H9 (cell line): ENCODE results near the gene MTFMT. TPM values are rescaled to one million over a fixed set of nuclear protein-coding genes. Genes with fewer than 3 reads are reported as not detected.

Experiments
- DNase-seq: peaks from one replicate; pipeline ENCODE4 v3.0.0-alpha.2; 2017
- H2AFZ ChIP-seq: one replicate; pipeline ENCODE4 v1.6.1; 2013; ENCODE audit warnings: mild to moderate bottlenecking, low read length, control low read depth, moderate library complexity
- H2AK5ac ChIP-seq: 2 replicates; pipeline ENCODE4 v1.6.1; 2013; ENCODE audit warnings: low read length, control low read depth, mixed read lengths; ENCODE audit not compliant: insufficient read length
- H2BK120ac ChIP-seq: one replicate; pipeline ENCODE4 v1.6.1; 2013; ENCODE audit warnings: low read depth, mild to moderate bottlenecking, low read length, control low read depth, inconsistent platforms; ENCODE audit not compliant: poor library complexity, severe bottlenecking
- H2BK12ac ChIP-seq: 2 replicates; pipeline ENCODE4 v1.6.1; 2013; ENCODE audit warnings: low read length, control low read depth, mixed read lengths, low read depth; ENCODE audit not compliant: insufficient read length
- H2BK15ac ChIP-seq: 2 replicates; pipeline ENCODE4 v1.6.1; 2013; ENCODE audit warnings: low read depth, low read length, control low read depth
- H2BK20ac ChIP-seq: one replicate; pipeline ENCODE4 v1.6.1; 2013; ENCODE audit warnings: low read depth, mild to moderate bottlenecking, low read length, control low read depth, inconsistent platforms; ENCODE audit not compliant: poor library complexity, severe bottlenecking
- H2BK5ac ChIP-seq: 2 replicates; pipeline ENCODE4 v1.6.1; 2013; ENCODE audit warnings: low read length, control low read depth, mixed read lengths; ENCODE audit not compliant: insufficient read length
- H3K14ac ChIP-seq: 2 replicates; pipeline ENCODE4 v1.6.1; 2013; ENCODE audit warnings: low read length, control low read depth; ENCODE audit not compliant: insufficient read depth
- H3K18ac ChIP-seq: 2 replicates; pipeline ENCODE4 v1.6.1; 2013; ENCODE audit warnings: low read depth, mild to moderate bottlenecking, mixed read lengths, low read length, control low read depth; ENCODE audit not compliant: insufficient read length
- H3K23ac ChIP-seq: 2 replicates; pipeline ENCODE4 v1.6.1; 2013; ENCODE audit warnings: low read length, control low read depth, mixed read lengths, low read depth; ENCODE audit not compliant: insufficient read length
- H3K23me2 ChIP-seq: 2 replicates; pipeline ENCODE4 v1.6.1; 2013; ENCODE audit warnings: low read depth, mild to moderate bottlenecking, mixed read lengths, low read length, control low read depth; ENCODE audit not compliant: insufficient read length, poor library complexity, severe bottlenecking
- H3K27ac ChIP-seq: 2 replicates; pipeline ENCODE4 v1.5.1; 2013; ENCODE audit warnings: low read length, control low read depth, mixed read lengths, low read depth; ENCODE audit not compliant: insufficient read length
- H3K27me3 ChIP-seq: 2 replicates; pipeline ENCODE4 v1.6.1; 2013; ENCODE audit warnings: low read length, control low read depth, inconsistent platforms; ENCODE audit not compliant: insufficient read depth
- H3K4ac ChIP-seq: 2 replicates; pipeline ENCODE4 v1.6.1; 2013; ENCODE audit warnings: low read depth, mild to moderate bottlenecking, control low read depth, inconsistent platforms, low read length, moderate library complexity
- H3K4me1 ChIP-seq: 2 replicates; pipeline ENCODE4 v1.6.1; 2013; ENCODE audit warnings: low read length, control low read depth, inconsistent platforms; ENCODE audit not compliant: insufficient read depth
- H3K4me2 ChIP-seq: 2 replicates; pipeline ENCODE4 v1.6.1; 2013; ENCODE audit warnings: low read length, control low read depth, mixed read lengths; ENCODE audit not compliant: insufficient read length, insufficient read depth
- H3K56ac ChIP-seq: 2 replicates; pipeline ENCODE4 v1.6.1; 2013; ENCODE audit warnings: low read depth, mild to moderate bottlenecking, mixed read lengths, low read length, control low read depth; ENCODE audit not compliant: insufficient read length
- H3K79me1 ChIP-seq: 2 replicates; pipeline ENCODE4 v1.6.1; 2013; ENCODE audit warnings: low read depth, mild to moderate bottlenecking, moderate library complexity, low read length, control low read depth, inconsistent platforms; ENCODE audit not compliant: insufficient read depth, poor library complexity, severe bottlenecking
- H3K79me2 ChIP-seq: 2 replicates; pipeline ENCODE4 v1.6.1; 2013; ENCODE audit warnings: low read length, control low read depth, inconsistent platforms; ENCODE audit not compliant: insufficient read depth
- H3K9ac ChIP-seq: 2 replicates; pipeline ENCODE4 v1.6.1; 2013; ENCODE audit warnings: low read length, control low read depth, mixed read lengths; ENCODE audit not compliant: insufficient read length; ENCODE audit errors: extremely low read depth
- H3K9me3 ChIP-seq: one replicate; pipeline ENCODE4 v1.6.1; 2013; ENCODE audit warnings: low read depth, low read length, inconsistent platforms; ENCODE audit not compliant: control insufficient read depth
- H3T11ph ChIP-seq: one replicate; pipeline ENCODE4 v1.6.1; 2013; ENCODE audit warnings: mild to moderate bottlenecking, low read length, control low read depth, inconsistent platforms
- H4K20me1 ChIP-seq: one replicate; pipeline ENCODE4 v1.6.1; 2013; ENCODE audit not compliant: control insufficient read depth, insufficient read length, insufficient read depth
- H4K5ac ChIP-seq: 2 replicates; pipeline ENCODE4 v1.6.1; 2013; ENCODE audit warnings: low read depth, mild to moderate bottlenecking, mixed read lengths, low read length, control low read depth; ENCODE audit not compliant: insufficient read length
- H4K8ac ChIP-seq: replicated peaks from 2 replicates; pipeline ENCODE4 v1.6.1; 2013; ENCODE audit warnings: low read length, control low read depth, mixed read lengths, low read depth; ENCODE audit not compliant: insufficient read length
- H4K91ac ChIP-seq: 2 replicates; pipeline ENCODE4 v1.6.1; 2013; ENCODE audit warnings: low read depth, mild to moderate bottlenecking, moderate library complexity, mixed read lengths, low read length, control low read depth; ENCODE audit not compliant: insufficient read length
- H3K27ac Mint-ChIP-seq, 3 experiments: 2 replicates in 2 of 3; 3 replicates in 1 of 3; pipeline ENCODE4 v1.8.0; 2020 to 2021; ENCODE audit warnings: mixed read lengths in 3 of 3, mild to moderate bottlenecking in 1 of 3, moderate library complexity in 1 of 3
- H3K27me3 Mint-ChIP-seq: 2 replicates; pipeline ENCODE4 v1.8.0; 2021; ENCODE audit warnings: low read depth, mild to moderate bottlenecking, moderate library complexity, mixed read lengths
- H3K36me3 Mint-ChIP-seq, 3 experiments: 2 replicates in 2 of 3; 3 replicates in 1 of 3; pipeline ENCODE4 v1.8.0; 2020 to 2021; ENCODE audit warnings: low read depth in 3 of 3, mixed read lengths in 3 of 3; ENCODE audit not compliant: insufficient read depth in 1 of 3
- H3K4me1 Mint-ChIP-seq, 2 experiments: 2 replicates each; pipeline ENCODE4 v1.8.0; 2020; ENCODE audit warnings: mixed read lengths in 2 of 2
- H3K4me3 Mint-ChIP-seq, 2 experiments: 2 replicates in 1 of 2; 3 replicates in 1 of 2; pipeline ENCODE4 v1.8.0; 2020 to 2021; ENCODE audit warnings: mild to moderate bottlenecking in 2 of 2, mixed read lengths in 2 of 2, moderate library complexity in 1 of 2
- H3K9me3 Mint-ChIP-seq, 2 experiments: 2 replicates in 1 of 2; 3 replicates in 1 of 2; pipeline ENCODE4 v1.8.0; 2020; ENCODE audit warnings: mild to moderate bottlenecking in 2 of 2, mixed read lengths in 2 of 2, moderate library complexity in 1 of 2
- WGBS: extraction: QIAGEN DNeasy Blood & Tissue Kit; methylation state at CpG from one replicate; pipeline ENCODE4 v1.1.7; 2013; ENCODE audit warnings: missing lambda C conversion rate, low lambda C conversion rate, mixed read lengths; ENCODE audit not compliant: insufficient read length; ENCODE audit errors: extremely low coverage; 5-methylcytosine and 5-hydroxymethylcytosine counted together
- total RNA-seq: library from RNA; stranded (reverse); gene quantifications from 2 replicates; pipeline ENCODE4 v1.2.1, GENCODE V29; 2021
- TF ChIP-seq, protein P1 (sequence below): fragments of 200-600 bp; sonication (generic); conservative IDR thresholded peaks from 3 replicates; pipeline ENCODE4 v1.8.0; 2021; ENCODE audit warnings: antibody characterized with exemption, mild to moderate bottlenecking

The MTFMT gene
- total RNA-seq, 1 experiment from 2014 or later, result 16.0 TPM

GRCh38 chr15:65059369-65059750 is 29.9 kb upstream of the MTFMT start:
- no CpG with 5 or more reads among the region's 3 CpGs for WGBS
- no peak overlapping the region for H3K56ac ChIP-seq
- H3K23ac ChIP-seq, result no peak overlapping the region
- no peaks in the 10 kb centered on the region for H3K9me3 ChIP-seq
- H3K27ac ChIP-seq, result no peak overlapping the region
- no peaks in the 10 kb centered on the region for H3K27me3 ChIP-seq
- no peak overlapping the region for H2BK12ac ChIP-seq
- H3T11ph ChIP-seq, result no peak overlapping the region
- DNase-seq, result no peak
- H3K9ac ChIP-seq, result no peak overlapping the region
- H3K4me1 ChIP-seq, result no peaks in the 10 kb centered on the region
- no peak overlapping the region for H3K4me3 Mint-ChIP-seq
- H3K79me1 ChIP-seq, result no peaks in the 10 kb centered on the region
- no peak overlapping the region for H2BK20ac ChIP-seq
- H2AK5ac ChIP-seq, result no peak overlapping the region
- H4K5ac ChIP-seq, result no peak overlapping the region
- H3K18ac ChIP-seq, result no peak overlapping the region
- no peaks in the 10 kb centered on the region for H3K27me3 Mint-ChIP-seq
- no peak overlapping the region for H3K4ac ChIP-seq
- no peak overlapping the region for H4K91ac ChIP-seq
- H3K27ac Mint-ChIP-seq, result no peak overlapping the region
- H2BK5ac ChIP-seq, result no peak overlapping the region
- no peaks in the 10 kb centered on the region for H3K23me2 ChIP-seq
- peaks cover 0 to 7% (median 6%) of the 10 kb centered on the region in 3 experiments; a peak in 3 of 7 replicates for H3K36me3 Mint-ChIP-seq
- H3K4me2 ChIP-seq, result no peak overlapping the region
- no peaks in the 10 kb centered on the region for H3K4me1 Mint-ChIP-seq
- TF ChIP-seq, protein P1, sequence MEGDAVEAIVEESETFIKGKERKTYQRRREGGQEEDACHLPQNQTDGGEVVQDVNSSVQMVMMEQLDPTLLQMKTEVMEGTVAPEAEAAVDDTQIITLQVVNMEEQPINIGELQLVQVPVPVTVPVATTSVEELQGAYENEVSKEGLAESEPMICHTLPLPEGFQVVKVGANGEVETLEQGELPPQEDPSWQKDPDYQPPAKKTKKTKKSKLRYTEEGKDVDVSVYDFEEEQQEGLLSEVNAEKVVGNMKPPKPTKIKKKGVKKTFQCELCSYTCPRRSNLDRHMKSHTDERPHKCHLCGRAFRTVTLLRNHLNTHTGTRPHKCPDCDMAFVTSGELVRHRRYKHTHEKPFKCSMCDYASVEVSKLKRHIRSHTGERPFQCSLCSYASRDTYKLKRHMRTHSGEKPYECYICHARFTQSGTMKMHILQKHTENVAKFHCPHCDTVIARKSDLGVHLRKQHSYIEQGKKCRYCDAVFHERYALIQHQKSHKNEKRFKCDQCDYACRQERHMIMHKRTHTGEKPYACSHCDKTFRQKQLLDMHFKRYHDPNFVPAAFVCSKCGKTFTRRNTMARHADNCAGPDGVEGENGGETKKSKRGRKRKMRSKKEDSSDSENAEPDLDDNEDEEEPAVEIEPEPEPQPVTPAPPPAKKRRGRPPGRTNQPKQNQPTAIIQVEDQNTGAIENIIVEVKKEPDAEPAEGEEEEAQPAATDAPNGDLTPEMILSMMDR, result no peak
- H4K20me1 ChIP-seq, result no peaks in the 10 kb centered on the region
- no peak overlapping the region for H3K14ac ChIP-seq
- no peaks in the 10 kb centered on the region for H3K9me3 Mint-ChIP-seq
- no peak overlapping the region for H2BK120ac ChIP-seq
- H4K8ac ChIP-seq, result no peak overlapping the region
- no peak overlapping the region for H2AFZ ChIP-seq
- H3K79me2 ChIP-seq, result no peaks in the 10 kb centered on the region
- no peak overlapping the region for H2BK15ac ChIP-seq
